HG03565 (cell line): ENCODE results near the gene ATF6B.
"Not testable (repeated sequence)": the region's sequence is repeated elsewhere in the genome, so short reads cannot be mapped to it uniquely, and the experiment has no call there.

ENCODE experiments used
- ATAC-seq: cut with Tn5 transposase; IDR thresholded peaks from one replicate; pipeline ENCODE4 v1.9.1; 2021; ENCODE audit warnings: mild to moderate bottlenecking, moderate library complexity; ENCODE audit not compliant: unreplicated experiment

ATF6B gene

DNA sequence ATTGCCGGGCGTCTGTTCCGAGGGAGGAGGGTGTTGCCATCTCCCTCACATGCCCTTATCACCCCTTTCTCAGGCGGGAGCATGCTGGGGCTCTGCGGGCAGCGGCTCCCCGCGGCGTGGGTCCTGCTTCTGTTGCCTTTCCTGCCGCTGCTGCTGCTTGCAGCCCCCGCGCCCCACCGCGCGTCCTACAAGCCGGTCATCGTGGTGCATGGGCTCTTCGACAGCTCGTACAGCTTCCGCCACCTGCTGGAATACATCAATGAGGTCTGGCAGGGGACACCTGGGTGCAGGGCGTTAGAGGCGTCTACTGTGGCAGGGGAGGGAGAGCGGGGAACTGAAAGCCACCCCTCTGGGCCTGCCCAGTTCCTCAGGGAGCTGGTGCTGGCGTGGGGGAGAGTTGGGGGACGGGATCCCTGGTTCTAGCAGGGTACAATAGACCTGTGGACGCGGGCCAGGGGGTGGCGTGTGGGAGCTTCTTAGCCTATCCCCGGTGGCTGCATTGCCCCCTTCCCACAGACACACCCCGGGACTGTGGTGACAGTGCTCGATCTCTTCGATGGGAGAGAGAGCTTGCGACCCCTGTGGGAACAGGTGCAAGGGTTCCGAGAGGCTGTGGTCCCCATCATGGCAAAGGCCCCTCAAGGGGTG, 26.6 kb upstream of the ATF6B start:
- ATAC-seq, result no peak

DNA sequence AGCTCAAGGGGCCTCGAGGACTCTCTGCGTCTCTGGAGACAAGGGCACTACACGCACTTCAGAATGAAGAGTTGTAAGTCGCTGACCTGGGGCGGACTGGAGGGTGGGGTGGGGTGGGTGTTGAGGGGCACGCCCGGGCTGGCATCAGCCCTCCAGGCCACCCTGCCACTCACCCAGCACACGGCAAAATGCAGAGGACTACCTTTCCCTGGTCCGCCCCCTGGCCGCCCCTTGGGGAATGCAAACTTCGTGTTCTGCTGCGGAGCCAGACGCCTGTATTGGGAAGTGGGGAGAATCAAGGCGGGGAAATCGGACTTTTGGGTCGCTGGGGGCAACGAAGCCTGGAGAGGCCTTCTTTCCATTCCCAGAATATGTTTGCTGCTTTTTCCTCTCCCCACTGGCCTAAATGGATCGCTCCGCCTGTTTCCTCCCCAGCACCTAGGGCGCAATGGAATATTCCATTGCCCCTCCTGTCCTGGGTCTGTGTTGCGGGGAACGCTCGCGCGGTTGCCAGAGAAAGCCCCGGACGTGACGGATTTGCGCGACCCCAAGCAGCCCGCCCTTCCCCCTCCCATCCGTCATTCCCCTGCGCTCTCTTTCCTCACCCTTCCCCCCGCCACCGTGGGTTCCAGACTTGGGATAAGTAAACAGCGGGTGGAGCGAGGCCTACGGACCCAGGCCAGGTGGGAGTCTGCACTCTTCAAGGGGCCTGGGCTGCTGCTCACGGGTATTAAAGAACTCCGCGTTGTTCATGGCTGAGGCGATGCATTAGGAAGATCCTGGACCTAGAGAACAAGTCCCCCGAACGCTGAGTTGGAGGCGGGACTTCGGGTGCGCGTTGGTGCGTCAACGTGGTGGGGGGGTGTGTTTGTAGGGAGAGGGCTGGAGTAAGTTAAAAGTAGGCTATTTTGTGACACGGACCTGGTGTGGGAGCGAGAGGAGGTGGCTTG, 25.8 kb upstream of the ATF6B start, which contains the start of gene PPT2:
Gene PPT2, plus strand, starts transcription at position 578 of the 950 bp plus-strand sequence. CDS start 454 bp downstream, outside the sequence.
- ATAC-seq, result no peak

DNA sequence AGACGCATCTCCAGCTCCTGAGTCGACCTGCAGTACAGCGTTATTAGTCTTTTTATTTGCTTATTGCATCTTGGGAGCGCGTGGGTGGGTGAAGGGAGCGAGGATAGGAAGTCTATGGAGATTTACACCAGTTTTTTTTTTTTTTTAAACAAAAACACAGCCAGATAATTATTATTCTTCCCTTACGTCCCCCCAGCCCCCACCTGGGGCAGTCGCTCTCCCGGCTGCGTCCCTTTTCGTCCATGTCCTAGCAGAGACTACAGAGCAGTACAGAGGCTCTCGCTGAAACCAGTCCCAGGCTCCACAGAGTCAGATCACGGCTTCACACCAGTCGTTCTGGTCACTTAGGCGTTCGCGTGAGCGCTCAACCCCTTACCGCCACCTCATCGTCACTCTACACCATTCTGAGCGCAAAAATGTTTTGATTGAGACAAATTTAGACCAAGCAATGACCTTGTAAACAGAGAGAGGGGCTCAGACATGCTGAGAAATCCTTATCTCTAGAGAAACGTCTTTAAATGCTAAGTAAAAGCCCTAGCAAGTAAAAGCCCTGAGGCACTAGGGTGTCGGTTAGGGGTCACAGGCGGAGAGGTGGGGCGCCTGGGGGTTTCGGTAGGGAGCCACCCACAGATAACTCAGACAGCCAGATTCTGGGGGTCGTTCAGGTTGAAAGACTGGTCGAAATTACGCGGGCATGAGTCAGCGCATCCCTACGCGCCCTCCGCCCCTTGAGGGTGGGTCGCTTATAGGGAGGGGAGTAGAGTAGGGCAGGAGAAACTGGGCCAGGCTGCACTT, 24.9 kb upstream of the ATF6B start:
- no peak for ATAC-seq

DNA sequence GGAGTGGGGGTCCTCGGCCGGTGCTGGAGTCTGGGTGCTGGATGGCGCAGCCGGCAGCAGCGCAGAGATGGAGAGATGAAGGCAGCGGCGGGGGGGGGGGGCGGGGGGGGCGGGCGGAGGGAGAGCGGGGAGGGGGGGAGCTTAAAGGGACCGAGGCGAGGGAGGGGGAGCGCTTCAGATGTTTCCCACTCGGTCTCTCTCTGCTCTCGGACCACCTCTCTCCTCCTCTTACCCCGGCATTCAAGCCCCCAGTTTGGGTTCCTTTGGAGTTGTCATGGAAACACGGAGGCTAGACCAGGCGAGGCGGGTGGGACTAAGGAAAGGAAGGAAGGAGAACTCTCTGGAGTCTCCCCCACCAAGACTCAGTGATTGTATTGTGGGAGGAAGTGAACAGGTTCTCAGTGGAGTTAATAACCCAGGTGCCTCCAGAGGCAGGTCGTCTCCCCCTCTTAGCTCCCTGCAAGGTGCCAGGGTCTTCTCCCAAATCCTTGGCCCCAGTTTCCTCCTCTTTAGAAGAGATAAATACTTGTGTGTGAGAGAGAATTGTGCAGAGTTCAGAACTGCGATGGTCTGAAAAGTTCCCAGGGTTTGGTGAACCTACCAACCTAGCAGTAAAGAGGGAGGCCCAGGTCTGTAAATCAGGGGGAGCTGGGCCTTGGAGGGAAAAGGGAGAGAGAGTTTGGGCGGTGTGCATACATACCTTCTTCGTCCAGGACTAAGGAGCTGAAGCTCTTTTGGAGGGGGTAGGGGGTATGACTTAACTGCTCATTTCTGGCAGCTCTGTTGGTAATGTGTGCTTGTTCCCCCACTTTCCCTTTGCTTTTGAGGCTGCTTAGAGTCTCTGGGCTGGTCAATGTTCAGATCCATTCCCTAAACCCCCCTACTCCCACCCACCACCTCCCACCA, 24.1 kb upstream of the ATF6B start, which contains the start of gene PRRT1:
Gene PRRT1, minus strand, starts transcription at position 77 of the 906 bp plus-strand sequence. CDS start 112 bp downstream, outside the sequence.
- no peak for ATAC-seq

DNA sequence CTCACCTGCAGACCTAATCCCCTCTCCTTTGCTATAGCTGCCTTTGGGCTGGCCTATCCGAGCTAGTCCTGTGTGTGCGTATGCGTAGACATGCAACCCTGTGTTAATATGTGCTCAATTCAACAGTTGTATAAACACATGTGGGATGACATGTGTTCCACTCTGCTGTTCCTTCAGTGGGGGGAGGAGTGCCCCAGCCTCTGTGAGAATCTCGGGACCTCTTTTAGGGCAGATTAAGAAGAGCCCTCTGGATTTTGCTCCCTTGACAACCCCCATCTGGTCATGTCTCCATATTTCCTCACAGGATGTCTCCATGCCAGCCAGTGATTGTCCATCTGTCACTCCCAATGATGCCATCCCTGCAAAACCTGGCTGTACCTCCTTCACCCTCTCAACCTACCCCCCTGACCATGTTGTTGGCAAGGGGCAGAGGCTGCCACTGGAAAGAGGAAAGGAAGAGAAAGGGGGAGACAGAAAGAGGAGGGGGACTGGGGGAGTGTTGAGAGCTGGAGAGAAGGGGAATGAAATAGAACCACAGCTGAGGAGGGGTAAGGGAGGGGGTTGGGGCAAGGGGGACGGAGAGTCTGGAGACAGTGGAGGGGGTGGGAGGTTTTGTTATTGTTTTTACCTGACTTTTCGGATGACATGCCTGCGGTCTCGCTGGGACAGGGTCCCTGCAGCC, 23.3 kb upstream of the ATF6B start:
- ATAC-seq, result no peak

DNA sequence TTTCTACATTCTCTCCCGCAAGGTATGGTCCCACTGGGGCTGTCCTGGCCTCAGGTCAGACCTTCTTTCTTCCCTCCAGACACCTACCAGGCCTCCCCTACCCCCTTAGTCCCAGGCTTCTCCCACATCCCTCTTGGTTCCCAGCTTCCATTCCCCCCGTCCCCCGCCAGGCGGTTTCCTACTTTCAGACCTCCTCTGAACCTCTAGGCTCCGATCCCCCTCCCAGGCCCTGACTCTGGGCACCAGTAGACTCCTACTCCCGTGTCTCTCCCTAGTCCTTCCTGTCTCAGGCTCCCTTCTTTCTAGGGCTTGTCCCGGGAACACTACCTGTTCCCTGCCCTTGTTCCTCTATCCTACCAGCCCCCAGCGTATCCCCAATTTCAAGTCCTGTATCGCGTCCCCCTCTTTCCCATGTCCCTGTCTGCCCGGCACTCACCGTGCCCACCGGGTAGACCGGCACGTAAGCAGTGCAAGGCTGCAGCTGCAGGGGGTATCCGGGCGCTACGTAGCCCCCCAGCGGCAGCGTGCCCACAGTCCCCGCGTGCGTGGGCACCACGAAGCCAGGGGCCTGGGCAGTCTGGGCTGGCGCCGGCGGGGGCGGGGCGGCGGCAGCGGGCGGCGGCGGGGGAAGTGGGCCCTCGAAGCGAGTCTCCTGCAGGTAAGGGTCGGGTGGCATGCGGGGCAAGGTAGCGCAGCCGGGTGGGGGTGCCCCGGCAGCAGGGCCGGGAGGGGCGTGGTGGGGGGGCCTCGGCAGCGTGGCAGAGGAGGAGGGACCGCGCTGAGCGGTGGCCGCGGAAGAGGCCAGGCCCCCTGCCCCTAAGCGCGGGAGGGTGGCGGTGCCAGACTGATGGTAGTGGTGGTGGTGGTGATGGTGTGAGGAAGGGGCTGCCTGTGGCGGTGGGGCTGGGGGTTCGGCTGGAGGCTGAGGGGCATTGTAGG, 22.2 kb upstream of the ATF6B start:
- no peak for ATAC-seq

DNA sequence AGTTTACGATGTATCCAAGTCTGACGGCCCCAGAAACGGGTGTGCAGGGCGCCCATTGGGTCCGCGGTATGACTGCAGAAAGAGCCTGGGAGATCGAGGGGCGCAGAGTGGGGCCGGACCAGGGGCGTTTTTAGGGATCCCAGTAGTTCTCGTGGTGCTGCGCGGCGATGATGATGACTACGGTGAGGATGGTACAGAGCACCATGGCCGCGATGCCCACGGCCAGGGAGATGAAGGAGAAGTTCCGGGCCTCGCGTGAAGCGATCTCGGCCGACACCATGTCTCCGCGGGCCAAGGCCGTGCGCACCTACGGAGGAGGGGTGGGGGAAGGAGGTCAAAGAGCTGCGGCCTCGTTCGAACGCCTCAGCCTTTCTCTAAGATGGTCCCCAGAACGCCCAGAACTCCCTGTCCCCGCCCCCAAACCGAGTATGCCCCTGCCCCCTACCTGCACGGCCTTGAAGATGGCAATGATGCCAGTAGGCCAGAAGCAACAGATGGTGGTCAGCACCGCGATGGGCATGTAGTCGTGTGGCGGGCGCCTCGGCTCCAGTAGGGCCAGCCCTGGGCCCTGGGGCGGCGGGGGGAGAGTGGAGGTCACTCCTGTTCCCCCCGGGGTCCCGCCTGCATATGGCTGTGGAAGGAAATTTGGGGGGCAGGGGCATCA, 21.2 kb upstream of the ATF6B start:
- no peak for ATAC-seq

DNA sequence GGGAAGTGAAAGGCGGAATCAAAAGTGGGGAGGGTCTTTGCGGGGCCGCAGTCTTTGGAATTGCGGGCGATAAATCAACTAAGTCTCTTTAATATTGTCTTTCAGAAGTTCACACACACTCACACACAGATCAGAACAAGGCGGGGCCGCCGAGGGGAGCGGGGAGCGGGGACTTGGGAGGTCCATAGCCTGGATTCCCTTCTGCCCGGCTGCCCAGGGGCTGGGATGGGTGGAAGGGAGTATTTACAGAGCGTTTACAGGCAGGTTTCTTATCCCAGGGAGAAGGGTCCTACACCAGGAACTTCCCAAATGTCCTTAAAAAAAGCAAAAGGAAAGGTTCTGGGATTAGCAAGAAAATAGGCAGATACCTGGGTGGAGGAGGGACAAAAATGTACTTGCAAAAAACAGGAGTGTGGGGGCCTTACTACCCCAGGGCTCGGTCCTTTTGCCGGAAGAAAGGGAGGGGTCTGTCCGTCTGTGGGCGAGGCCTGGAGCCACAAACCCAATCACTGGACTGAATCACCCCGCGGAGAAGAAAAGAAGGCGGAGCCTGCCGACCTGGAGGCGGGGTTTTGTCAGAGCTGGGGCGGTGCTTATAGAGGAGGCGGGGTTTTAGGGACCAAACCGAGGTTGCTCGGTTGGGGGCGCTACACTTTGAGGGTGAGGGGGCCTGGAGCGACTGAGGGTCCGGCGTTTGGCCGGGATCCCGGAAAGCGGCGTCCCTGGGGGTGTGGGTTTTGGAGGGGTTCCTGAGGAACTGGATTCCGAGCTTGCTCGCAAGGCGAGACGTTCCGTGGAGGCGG, 20.4 kb upstream of the ATF6B start:
- ATAC-seq, result no peak

DNA sequence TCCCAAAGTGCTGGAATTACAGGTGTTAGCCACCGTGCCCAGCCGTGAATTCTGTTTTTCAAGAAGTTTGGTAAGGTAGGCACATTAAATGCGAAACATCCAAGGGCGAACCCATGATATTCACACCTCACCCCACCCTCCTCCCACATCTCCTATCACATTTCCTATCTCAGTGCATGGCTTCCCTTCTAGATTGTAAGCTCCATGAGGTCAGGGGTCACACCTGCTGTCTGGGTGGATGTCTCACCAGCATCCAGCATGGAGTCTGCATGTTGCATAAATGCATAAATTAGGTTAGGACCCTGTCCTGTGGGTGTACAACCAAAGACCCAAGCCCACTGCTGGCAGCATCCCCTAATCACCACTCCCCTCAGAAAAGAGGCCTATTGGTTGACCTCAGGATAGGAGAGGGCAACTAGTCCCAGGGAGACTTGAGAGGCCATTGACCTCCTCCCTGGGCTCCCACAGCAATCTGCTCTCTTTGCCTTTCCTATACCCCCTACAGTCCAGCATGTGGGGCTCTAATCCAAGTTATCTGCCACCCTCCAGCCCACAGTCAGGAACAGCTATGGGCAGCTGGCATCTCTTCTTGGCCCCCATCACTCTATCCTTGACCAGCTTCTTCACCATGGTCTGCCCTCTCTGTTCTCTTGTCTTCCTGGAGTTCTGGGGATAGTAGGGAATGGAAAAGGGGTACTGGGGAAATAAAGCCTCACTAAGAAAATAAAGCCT, 19.5 kb upstream of the ATF6B start:
- no peak for ATAC-seq

DNA sequence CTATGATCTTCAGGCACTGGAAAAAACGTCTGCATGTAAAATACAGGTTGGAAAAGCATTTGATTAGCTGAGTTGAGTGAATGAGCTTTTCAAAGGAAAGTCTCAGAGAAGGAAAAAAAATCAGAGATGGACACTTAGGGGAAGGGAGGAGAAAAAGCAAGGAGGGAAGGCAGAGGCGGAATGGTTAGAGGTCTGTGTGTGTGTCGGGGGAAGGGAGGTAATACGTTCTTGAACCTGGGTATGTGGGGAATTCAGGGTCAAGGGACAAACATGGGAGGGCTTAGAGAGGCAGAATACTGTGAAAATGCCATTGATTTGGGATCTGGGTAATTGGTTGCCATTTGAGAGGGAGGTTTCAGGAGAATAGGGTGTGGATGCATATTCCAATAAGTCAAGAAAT, 18.6 kb upstream of the ATF6B start:
- ATAC-seq, result no peak

DNA sequence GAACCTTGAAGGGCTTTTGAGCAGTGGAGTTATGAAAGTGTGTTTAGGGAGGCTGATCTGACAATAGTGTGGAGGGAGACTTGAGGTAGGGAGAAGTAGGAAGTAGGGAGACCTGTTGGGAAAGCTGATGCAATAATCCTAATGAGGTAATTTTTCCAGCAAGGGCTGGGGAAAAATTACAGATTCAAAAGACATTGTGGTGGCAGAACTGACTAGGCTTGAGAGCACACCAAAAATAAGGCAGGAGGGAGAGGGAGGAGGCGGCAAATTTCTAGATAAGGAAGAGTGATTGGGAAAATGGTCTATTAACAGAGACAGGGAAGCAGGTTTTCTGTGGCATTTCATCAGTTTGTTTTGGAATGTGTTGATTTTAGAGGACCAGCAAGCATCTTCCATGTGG, 18.2 kb upstream of the ATF6B start:
- ATAC-seq, result no peak

DNA sequence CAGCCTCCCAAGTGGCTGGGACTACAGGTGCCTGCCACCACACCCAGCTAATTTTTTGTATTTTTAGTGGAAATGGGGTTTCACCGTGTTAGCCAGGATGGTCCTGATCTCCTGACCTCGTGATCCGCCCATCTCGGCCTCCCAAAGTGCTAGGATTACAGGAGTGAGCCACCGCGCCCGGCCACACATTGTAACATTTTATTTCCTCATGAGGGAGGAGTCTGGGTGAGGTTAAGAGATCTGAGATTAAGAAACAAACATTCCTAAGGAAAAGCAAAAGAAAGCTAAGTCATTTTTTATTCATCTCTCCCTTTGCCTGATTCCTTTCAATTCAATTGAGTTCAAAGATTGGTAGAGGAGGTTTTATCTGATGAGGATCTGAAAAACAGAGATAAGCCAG, 16.2 kb upstream of the ATF6B start:
- not testable (repeated sequence) for ATAC-seq

DNA sequence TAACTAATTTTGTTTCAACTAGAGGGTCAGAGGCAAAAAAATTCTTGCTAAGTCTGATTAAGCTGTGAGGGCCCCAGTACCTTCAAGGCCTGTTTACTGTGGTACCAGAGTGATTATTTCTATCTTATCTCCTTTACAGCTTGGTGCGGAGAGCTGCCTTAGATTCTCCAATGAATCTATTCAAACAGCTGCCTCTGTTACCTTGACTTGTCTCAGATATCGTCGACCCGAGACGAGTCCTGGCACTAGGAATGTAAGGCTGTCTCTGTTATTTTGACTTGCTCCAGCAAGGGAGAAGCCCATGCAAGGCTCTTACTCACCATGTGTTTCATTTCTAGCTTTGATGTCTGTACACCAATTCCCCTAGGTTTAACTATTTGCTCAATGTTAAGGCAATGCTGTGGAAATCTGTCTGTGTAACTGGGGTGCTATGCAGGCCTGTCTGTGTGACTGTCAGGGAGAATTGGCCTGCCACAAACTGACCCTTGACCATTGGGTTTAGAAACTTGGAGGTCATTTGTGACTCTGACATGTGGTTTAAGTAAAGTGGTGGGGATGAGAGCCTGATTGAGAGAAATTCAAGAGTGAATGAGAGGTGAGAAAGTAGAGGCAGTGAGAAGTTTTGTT, 12.5 kb upstream of the ATF6B start:
- ATAC-seq, result no peak

DNA sequence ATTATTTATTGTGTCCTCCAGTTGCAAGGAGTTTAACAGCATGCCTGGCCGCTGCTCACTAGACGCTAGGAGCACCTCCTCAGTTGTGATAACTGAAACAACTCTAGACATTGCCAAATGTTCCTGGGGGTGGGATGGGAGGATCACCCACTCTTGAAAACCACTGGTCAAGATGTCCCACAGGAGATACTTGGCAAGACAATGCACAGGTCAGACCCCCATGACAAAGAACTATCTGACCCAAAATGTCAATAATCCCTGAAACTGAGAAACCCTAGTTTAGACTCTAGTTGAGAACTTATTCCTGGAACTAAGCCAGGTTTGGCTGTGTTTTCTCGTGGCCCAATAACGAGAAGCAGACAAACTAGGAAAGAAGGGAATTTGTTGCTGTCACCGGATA, 11.5 kb upstream of the ATF6B start:
- ATAC-seq, result no peak

DNA sequence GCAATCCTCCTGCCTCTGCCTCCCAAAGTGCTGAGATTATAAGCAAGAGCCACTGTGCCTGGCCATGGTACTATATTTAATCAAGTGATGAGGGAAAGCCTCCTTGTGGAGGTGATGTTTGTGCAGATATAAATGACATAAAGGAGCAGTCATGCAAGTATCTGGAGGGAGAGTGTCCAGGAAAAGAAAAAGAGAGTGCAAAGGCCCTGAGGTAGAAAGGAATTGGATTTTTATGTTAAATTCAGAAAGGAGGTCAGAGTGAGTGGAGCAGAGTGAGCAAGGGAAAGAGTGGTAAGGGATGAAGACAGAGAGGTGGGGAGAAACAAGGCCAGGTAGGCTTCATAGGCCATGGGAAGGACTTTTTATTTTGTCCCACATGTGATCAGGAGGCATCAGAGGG, 9.4 kb upstream of the ATF6B start:
- ATAC-seq, result no peak

DNA sequence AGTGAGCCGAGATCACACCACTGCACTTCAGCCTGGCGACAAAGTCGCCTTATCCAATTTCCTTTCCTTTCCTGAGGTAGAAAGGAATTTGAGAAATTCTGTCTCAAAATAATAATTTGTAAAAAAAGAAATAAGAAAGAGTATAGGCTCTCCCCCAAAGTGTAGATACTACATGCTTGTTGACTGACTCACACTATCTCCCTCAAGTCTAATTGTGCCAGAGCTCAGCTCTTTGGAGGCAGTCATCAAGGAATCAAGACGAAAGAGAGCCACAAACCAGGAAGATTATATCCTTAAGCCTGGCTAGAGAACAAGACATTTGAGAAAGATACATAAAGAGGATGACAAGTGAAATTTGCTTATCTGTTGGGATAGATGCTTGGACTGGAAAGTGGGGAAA, 5.7 kb upstream of the ATF6B start:
- no peak for ATAC-seq
